HT-29 (cell line): ENCODE results near the gene HMGN5. TPM values are rescaled to one million over a fixed set of nuclear protein-coding genes. Genes with fewer than 3 reads are reported as not detected.

Experiments used
- DNase-seq: peaks from one replicate; pipeline ENCODE4 v3.0.0-alpha.2; 2015; ENCODE audit warnings: low spot score
- total RNA-seq: library from RNA; depleted of rRNA; stranded (reverse); fragments of >200 nt; shearing (Covaris generic); gene quantifications from 2 replicates; pipeline ENCODE4 v1.2.3, GENCODE V29; 2014; rRNA removed

Gene HMGN5
- 0.08 and 0.76 TPM in 2 replicates for total RNA-seq

GRCh38 chrX:81201671-81202455, at the start of gene HMGN5, which contains the start of gene SH3BGRL:
Gene HMGN5 (minus strand): TSS chrX:81201913. CDS start chrX:81121549, 80,364 bp downstream.
Gene SH3BGRL (plus strand): TSS chrX:81202102. CDS start chrX:81202201, 99 bp downstream.
- peak; percentile 76 for DNase-seq

GRCh38 chrX:81241753-81242152, 40.0 kb upstream of the HMGN5 start:
- no peak for DNase-seq

- DNase-seq: no peak
Measured at GRCh38 chrX:81240701-81241331, 39.1 kb upstream of the HMGN5 start.

- DNase-seq: no peak
Measured at GRCh38 chrX:81238166-81238565, 36.5 kb upstream of the HMGN5 start.

GRCh38 chrX:81237516-81237915, 35.8 kb upstream of the HMGN5 start:
- no peak for DNase-seq

GRCh38 chrX:81232218-81232617, 30.5 kb upstream of the HMGN5 start:
- no peak for DNase-seq

GRCh38 chrX:81231476-81231875, 29.8 kb upstream of the HMGN5 start:
- DNase-seq: no peak

GRCh38 chrX:81229901-81230300, 28.2 kb upstream of the HMGN5 start:
- DNase-seq: no peak

- no peak for DNase-seq
Measured at GRCh38 chrX:81229229-81229628, 27.5 kb upstream of the HMGN5 start.

- no peak for DNase-seq
Measured at GRCh38 chrX:81215685-81216084, 14.0 kb upstream of the HMGN5 start.

GRCh38 chrX:81208916-81209315, 7.2 kb upstream of the HMGN5 start:
- no peak for DNase-seq

- no peak for DNase-seq
Measured at GRCh38 chrX:81206476-81206875, 4.8 kb upstream of the HMGN5 start.

GRCh38 chrX:81205551-81205950, 3.8 kb upstream of the HMGN5 start:
- no peak for DNase-seq

- no peak for DNase-seq
Measured at GRCh38 chrX:81202943-81203342, 1.2 kb upstream of the HMGN5 start.

GRCh38 chrX:81202456-81202819, 725 bp upstream of the HMGN5 start:
- DNase-seq: no peak

GRCh38 chrX:81201071-81201470, 642 bp downstream of the HMGN5 start:
- DNase-seq: no peak

- DNase-seq: peak; percentile 83
Measured at GRCh38 chrX:81195712-81196111, 6.0 kb downstream of the HMGN5 start.

GRCh38 chrX:81195259-81195658, 6.5 kb downstream of the HMGN5 start:
- DNase-seq: no peak

- peak; percentile 69 for DNase-seq
Measured at GRCh38 chrX:81174286-81174685, 27.4 kb downstream of the HMGN5 start.

- DNase-seq: no peak
Measured at GRCh38 chrX:81168391-81168790, 33.3 kb downstream of the HMGN5 start.

GRCh38 chrX:81121513-81122363, 80.0 kb downstream of the HMGN5 start:
- peak; percentile 94 for DNase-seq

GRCh38 chrX:81120936-81121371, 80.8 kb downstream of the HMGN5 start:
- peak; percentile 81 for DNase-seq
